Measurements from ENCODE around the gene EDEM3.
"Not testable (repeated sequence)": the region's sequence is repeated elsewhere in the genome, so short reads cannot be mapped to it uniquely, and the experiment has no call there.

EDEM3 gene

DNA sequence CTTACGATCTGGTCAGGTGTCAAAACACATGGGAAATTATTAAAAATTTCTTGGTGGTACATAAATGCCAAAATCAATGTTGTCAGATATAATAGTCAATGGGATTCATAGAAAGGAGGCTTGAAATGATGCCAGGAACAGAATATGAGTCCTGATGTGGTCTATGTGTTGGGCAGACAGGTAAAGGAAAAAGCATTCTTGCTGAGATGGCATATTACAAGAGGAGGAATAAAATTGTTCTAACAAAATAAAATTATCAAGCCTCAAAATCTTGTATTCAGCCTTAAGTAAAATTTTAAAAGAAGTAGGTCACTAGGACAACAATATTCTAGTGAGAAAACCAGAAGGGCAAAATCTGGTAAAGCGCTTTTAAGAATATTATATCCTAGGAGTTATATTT is 30.9 kb upstream of the EDEM3 start:
- no peaks in the 10 kb centered on the region for H3K79me1 ChIP-seq (ENCODE audit: low read length)
- H3K9ac ChIP-seq (ENCODE audit: low read length): no peak overlapping the region
- WGBS (ENCODE audit: extremely low coverage, insufficient coverage, insufficient read length): no CpG with 5 or more reads among the region's 2 CpGs
- H2BK120ac ChIP-seq (ENCODE audit: insufficient read depth, low read length, poor library complexity): no peak overlapping the region
- H3K23ac ChIP-seq (ENCODE audit: low read length): no peak overlapping the region
- H3K18ac ChIP-seq (ENCODE audit: low read length): no peak overlapping the region
- no peaks in the 10 kb centered on the region for H3K79me2 ChIP-seq (ENCODE audit: control insufficient read depth, insufficient read depth, low read length, poor library complexity)
- H3K9me3 ChIP-seq (ENCODE audit: insufficient read depth, low read depth, low read length): peaks cover 4% of the 10 kb centered on the region
- H3K4me2 ChIP-seq (ENCODE audit: low read length): no peak overlapping the region
- DNase-seq: no peak
- H4K12ac ChIP-seq (ENCODE audit: low read depth, low read length): no peak overlapping the region
- no peak overlapping the region for H4K8ac ChIP-seq (ENCODE audit: low read depth, low read length)
- no peaks in the 10 kb centered on the region for H3K27me3 ChIP-seq (ENCODE audit: insufficient read depth, low read length)
- no peak overlapping the region for H3K4ac ChIP-seq (ENCODE audit: low read depth, low read length)
- H4K91ac ChIP-seq (ENCODE audit: low read depth, low read length): no peak overlapping the region
- no peaks in the 10 kb centered on the region for H3K4me1 ChIP-seq (ENCODE audit: control insufficient read depth in 1 of 2, insufficient read depth in 2 of 2, low read length in 2 of 2)
- no peak overlapping the region for H2AK5ac ChIP-seq (ENCODE audit: low read length)
- no peak overlapping the region for H2AFZ ChIP-seq (ENCODE audit: insufficient read depth, low read length, poor library complexity)
- no peak overlapping the region for H3K14ac ChIP-seq (ENCODE audit: low read length)
- no peaks in the 10 kb centered on the region for H3K36me3 ChIP-seq (ENCODE audit: control insufficient read depth in 1 of 2, insufficient read depth in 2 of 2, low read length in 2 of 2)
- H3K4me3 ChIP-seq (ENCODE audit: low read depth, low read length): no peak overlapping the region
- H2BK5ac ChIP-seq (ENCODE audit: low read depth, low read length, poor library complexity): no peak overlapping the region
- no peak overlapping the region for H3K27ac ChIP-seq (ENCODE audit: low read depth, low read length)
- no peak overlapping the region for H2BK12ac ChIP-seq (ENCODE audit: low read length)

DNA sequence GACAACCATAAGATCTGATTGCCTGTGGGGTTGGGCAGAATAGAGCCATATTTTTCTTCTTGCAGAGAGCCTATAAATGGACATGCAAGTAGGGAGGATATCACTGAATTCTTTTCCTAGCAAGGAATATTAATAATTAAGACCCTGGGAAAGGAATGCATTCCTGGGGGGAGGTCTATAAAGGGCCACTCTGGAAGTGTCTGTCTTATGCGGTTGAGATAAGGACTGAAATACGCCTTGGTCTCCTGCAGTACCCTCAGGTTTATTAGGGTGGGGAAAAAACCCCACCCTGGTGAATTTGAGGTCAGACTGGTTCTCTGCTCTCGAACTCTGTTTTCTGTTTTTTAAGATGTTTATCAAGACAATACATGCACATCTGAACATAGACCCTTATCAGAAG is 29.1 kb upstream of the EDEM3 start:
- not testable (repeated sequence) for H2BK12ac ChIP-seq (ENCODE audit: low read length); H3K4me2 ChIP-seq (ENCODE audit: low read length); H4K91ac ChIP-seq (ENCODE audit: low read depth, low read length); H4K8ac ChIP-seq (ENCODE audit: low read depth, low read length); H3K36me3 ChIP-seq (ENCODE audit: control insufficient read depth in 1 of 2, insufficient read depth in 2 of 2, low read length in 2 of 2); H3K79me2 ChIP-seq (ENCODE audit: control insufficient read depth, insufficient read depth, low read length, poor library complexity); H2BK120ac ChIP-seq (ENCODE audit: insufficient read depth, low read length, poor library complexity); H2AK5ac ChIP-seq (ENCODE audit: low read length); H3K27me3 ChIP-seq (ENCODE audit: insufficient read depth, low read length); H2AFZ ChIP-seq (ENCODE audit: insufficient read depth, low read length, poor library complexity); H3K18ac ChIP-seq (ENCODE audit: low read length); H3K79me1 ChIP-seq (ENCODE audit: low read length); H3K23ac ChIP-seq (ENCODE audit: low read length); H3K4me3 ChIP-seq (ENCODE audit: low read depth, low read length); H4K12ac ChIP-seq (ENCODE audit: low read depth, low read length); H3K4ac ChIP-seq (ENCODE audit: low read depth, low read length); H2BK5ac ChIP-seq (ENCODE audit: low read depth, low read length, poor library complexity); DNase-seq; H3K4me1 ChIP-seq (ENCODE audit: control insufficient read depth in 1 of 2, insufficient read depth in 2 of 2, low read length in 2 of 2); H3K9ac ChIP-seq (ENCODE audit: low read length); H3K27ac ChIP-seq (ENCODE audit: low read depth, low read length); H3K14ac ChIP-seq (ENCODE audit: low read length); H3K9me3 ChIP-seq (ENCODE audit: insufficient read depth, low read depth, low read length)
- no CpG with 5 or more reads among the region's 3 CpGs for WGBS (ENCODE audit: extremely low coverage, insufficient coverage, insufficient read length)

DNA sequence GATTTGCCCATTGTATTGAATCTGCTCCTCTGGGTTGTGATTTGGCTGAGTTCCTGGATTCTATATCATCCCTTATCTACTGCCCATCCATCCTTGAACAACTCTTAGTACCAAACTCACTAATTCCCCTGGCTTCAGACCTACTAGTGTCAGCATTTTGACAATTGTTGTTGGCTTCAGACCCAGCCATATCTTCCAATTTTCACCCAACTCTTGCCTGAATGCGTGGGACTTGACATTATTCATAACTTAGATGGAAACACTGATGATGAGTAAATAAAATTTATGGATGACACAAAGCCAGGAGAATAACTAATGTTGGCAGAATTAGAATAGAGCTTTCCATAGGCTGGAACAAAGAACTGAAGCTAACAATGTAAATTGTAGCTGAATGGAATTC is 27.3 kb upstream of the EDEM3 start:
- H2AFZ ChIP-seq (ENCODE audit: insufficient read depth, low read length, poor library complexity): no peak overlapping the region
- H3K27ac ChIP-seq (ENCODE audit: low read depth, low read length): no peak overlapping the region
- no peaks in the 10 kb centered on the region for H3K79me2 ChIP-seq (ENCODE audit: control insufficient read depth, insufficient read depth, low read length, poor library complexity)
- H3K4me3 ChIP-seq (ENCODE audit: low read depth, low read length): no peak overlapping the region
- H4K91ac ChIP-seq (ENCODE audit: low read depth, low read length): no peak overlapping the region
- H3K14ac ChIP-seq (ENCODE audit: low read length): no peak overlapping the region
- H3K18ac ChIP-seq (ENCODE audit: low read length): no peak overlapping the region
- H4K8ac ChIP-seq (ENCODE audit: low read depth, low read length): no peak overlapping the region
- no peaks in the 10 kb centered on the region for H3K4me1 ChIP-seq (ENCODE audit: control insufficient read depth in 1 of 2, insufficient read depth in 2 of 2, low read length in 2 of 2)
- peaks cover 4% of the 10 kb centered on the region for H3K9me3 ChIP-seq (ENCODE audit: insufficient read depth, low read depth, low read length)
- no CpG with 5 or more reads among the region's 1 CpG for whole genome bisulfite sequencing (ENCODE audit: extremely low coverage, insufficient coverage, insufficient read length)
- no peak overlapping the region for H3K4ac ChIP-seq (ENCODE audit: low read depth, low read length)
- H3K23ac ChIP-seq (ENCODE audit: low read length): no peak overlapping the region
- H3K36me3 ChIP-seq (ENCODE audit: control insufficient read depth in 1 of 2, insufficient read depth in 2 of 2, low read length in 2 of 2): no peaks in the 10 kb centered on the region
- no peak overlapping the region for H2BK5ac ChIP-seq (ENCODE audit: low read depth, low read length, poor library complexity)
- no peak overlapping the region for H3K4me2 ChIP-seq (ENCODE audit: low read length)
- no peak overlapping the region for H3K9ac ChIP-seq (ENCODE audit: low read length)
- DNase-seq: no peak
- no peak overlapping the region for H2AK5ac ChIP-seq (ENCODE audit: low read length)
- H3K27me3 ChIP-seq (ENCODE audit: insufficient read depth, low read length): no peaks in the 10 kb centered on the region
- no peak overlapping the region for H2BK12ac ChIP-seq (ENCODE audit: low read length)
- no peak overlapping the region for H4K12ac ChIP-seq (ENCODE audit: low read depth, low read length)
- no peak overlapping the region for H2BK120ac ChIP-seq (ENCODE audit: insufficient read depth, low read length, poor library complexity)
- no peaks in the 10 kb centered on the region for H3K79me1 ChIP-seq (ENCODE audit: low read length)

DNA sequence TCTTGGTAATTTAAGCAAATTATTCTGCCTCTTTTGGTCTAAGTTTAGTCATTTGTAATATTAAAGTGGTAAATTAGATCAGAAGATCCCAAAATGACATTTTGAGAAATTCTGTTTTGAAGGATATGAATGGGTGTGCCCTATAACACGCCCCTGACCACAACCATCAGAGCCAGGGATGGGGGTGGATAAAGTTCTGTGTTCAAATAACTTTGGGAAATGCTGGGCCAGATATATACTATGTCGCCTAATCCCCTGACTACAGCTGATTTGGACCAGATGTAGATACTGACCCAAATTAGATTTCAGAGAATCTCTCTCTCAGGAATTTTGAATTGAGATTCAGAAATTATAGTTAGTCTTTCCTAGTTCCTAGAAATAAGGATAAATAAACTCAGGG is 21.2 kb upstream of the EDEM3 start:
- no peak overlapping the region for H2BK5ac ChIP-seq (ENCODE audit: low read depth, low read length, poor library complexity)
- no peak overlapping the region for H3K18ac ChIP-seq (ENCODE audit: low read length)
- no peak overlapping the region for H2BK120ac ChIP-seq (ENCODE audit: insufficient read depth, low read length, poor library complexity)
- H3K27ac ChIP-seq (ENCODE audit: low read depth, low read length): no peak overlapping the region
- no peak overlapping the region for H3K4me3 ChIP-seq (ENCODE audit: low read depth, low read length)
- no peak overlapping the region for H4K8ac ChIP-seq (ENCODE audit: low read depth, low read length)
- WGBS (ENCODE audit: extremely low coverage, insufficient coverage, insufficient read length): no CpG with 5 or more reads among the region's 2 CpGs
- no peak overlapping the region for H3K4me2 ChIP-seq (ENCODE audit: low read length)
- H2BK12ac ChIP-seq (ENCODE audit: low read length): no peak overlapping the region
- no peak overlapping the region for H2AK5ac ChIP-seq (ENCODE audit: low read length)
- DNase-seq: no peak
- H3K9ac ChIP-seq (ENCODE audit: low read length): no peak overlapping the region
- no peaks in the 10 kb centered on the region for H3K79me1 ChIP-seq (ENCODE audit: low read length)
- H3K27me3 ChIP-seq (ENCODE audit: insufficient read depth, low read length): no peaks in the 10 kb centered on the region
- no peaks in the 10 kb centered on the region for H3K36me3 ChIP-seq (ENCODE audit: control insufficient read depth in 1 of 2, insufficient read depth in 2 of 2, low read length in 2 of 2)
- no peak overlapping the region for H4K12ac ChIP-seq (ENCODE audit: low read depth, low read length)
- H4K91ac ChIP-seq (ENCODE audit: low read depth, low read length): no peak overlapping the region
- no peak overlapping the region for H3K14ac ChIP-seq (ENCODE audit: low read length)
- no peaks in the 10 kb centered on the region for H3K79me2 ChIP-seq (ENCODE audit: control insufficient read depth, insufficient read depth, low read length, poor library complexity)
- no peak overlapping the region for H2AFZ ChIP-seq (ENCODE audit: insufficient read depth, low read length, poor library complexity)
- no peak overlapping the region for H3K23ac ChIP-seq (ENCODE audit: low read length)
- H3K9me3 ChIP-seq (ENCODE audit: insufficient read depth, low read depth, low read length): no peaks in the 10 kb centered on the region
- no peak overlapping the region for H3K4ac ChIP-seq (ENCODE audit: low read depth, low read length)
- H3K4me1 ChIP-seq (ENCODE audit: control insufficient read depth in 1 of 2, insufficient read depth in 2 of 2, low read length in 2 of 2): no peaks in the 10 kb centered on the region

DNA sequence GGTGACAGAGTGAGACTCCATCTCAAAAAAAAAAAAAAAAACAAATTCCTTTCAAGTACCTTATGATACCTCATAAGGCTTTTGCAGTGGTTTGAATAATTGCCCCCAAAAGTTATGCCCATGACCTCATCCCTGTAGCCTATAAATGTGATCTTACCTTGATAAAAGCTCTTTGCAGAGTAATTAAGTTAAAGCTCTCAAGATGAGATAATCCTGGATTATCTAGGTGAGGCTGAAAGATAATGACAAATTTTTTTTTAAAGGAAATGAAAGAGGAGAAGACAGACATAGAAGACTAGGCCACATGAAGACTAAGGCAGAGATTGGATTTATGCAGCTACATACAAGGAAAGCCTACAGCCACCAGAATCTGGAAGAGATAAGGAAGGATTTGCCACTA is 20.7 kb upstream of the EDEM3 start:
- no peaks in the 10 kb centered on the region for H3K9me3 ChIP-seq (ENCODE audit: insufficient read depth, low read depth, low read length)
- no peaks in the 10 kb centered on the region for H3K79me2 ChIP-seq (ENCODE audit: control insufficient read depth, insufficient read depth, low read length, poor library complexity)
- H3K23ac ChIP-seq (ENCODE audit: low read length): no peak overlapping the region
- H3K4me1 ChIP-seq (ENCODE audit: control insufficient read depth in 1 of 2, insufficient read depth in 2 of 2, low read length in 2 of 2): no peaks in the 10 kb centered on the region
- H3K36me3 ChIP-seq (ENCODE audit: control insufficient read depth in 1 of 2, insufficient read depth in 2 of 2, low read length in 2 of 2): no peaks in the 10 kb centered on the region
- H2AFZ ChIP-seq (ENCODE audit: insufficient read depth, low read length, poor library complexity): no peak overlapping the region
- H3K9ac ChIP-seq (ENCODE audit: low read length): no peak overlapping the region
- no peak overlapping the region for H2BK5ac ChIP-seq (ENCODE audit: low read depth, low read length, poor library complexity)
- no peak overlapping the region for H3K27ac ChIP-seq (ENCODE audit: low read depth, low read length)
- no peak overlapping the region for H2BK12ac ChIP-seq (ENCODE audit: low read length)
- no peak overlapping the region for H2BK120ac ChIP-seq (ENCODE audit: insufficient read depth, low read length, poor library complexity)
- no peak overlapping the region for H4K91ac ChIP-seq (ENCODE audit: low read depth, low read length)
- no peak overlapping the region for H4K12ac ChIP-seq (ENCODE audit: low read depth, low read length)
- no peak overlapping the region for H3K4me3 ChIP-seq (ENCODE audit: low read depth, low read length)
- H3K4ac ChIP-seq (ENCODE audit: low read depth, low read length): no peak overlapping the region
- no peaks in the 10 kb centered on the region for H3K27me3 ChIP-seq (ENCODE audit: insufficient read depth, low read length)
- H3K79me1 ChIP-seq (ENCODE audit: low read length): no peaks in the 10 kb centered on the region
- no peak overlapping the region for H3K18ac ChIP-seq (ENCODE audit: low read length)
- H3K14ac ChIP-seq (ENCODE audit: low read length): no peak overlapping the region
- H3K4me2 ChIP-seq (ENCODE audit: low read length): no peak overlapping the region
- no peak for DNase-seq
- H2AK5ac ChIP-seq (ENCODE audit: low read length): no peak overlapping the region
- H4K8ac ChIP-seq (ENCODE audit: low read depth, low read length): no peak overlapping the region
